ENCODE data around the gene MOB3B. TPM values are rescaled to one million over a fixed set of nuclear protein-coding genes. Genes with fewer than 3 reads are reported as not detected.

MOB3B gene
- total RNA-seq, 3 donors from 2014 or later, result 12.8 to 19.3 (median 13.1) TPM

DNA sequence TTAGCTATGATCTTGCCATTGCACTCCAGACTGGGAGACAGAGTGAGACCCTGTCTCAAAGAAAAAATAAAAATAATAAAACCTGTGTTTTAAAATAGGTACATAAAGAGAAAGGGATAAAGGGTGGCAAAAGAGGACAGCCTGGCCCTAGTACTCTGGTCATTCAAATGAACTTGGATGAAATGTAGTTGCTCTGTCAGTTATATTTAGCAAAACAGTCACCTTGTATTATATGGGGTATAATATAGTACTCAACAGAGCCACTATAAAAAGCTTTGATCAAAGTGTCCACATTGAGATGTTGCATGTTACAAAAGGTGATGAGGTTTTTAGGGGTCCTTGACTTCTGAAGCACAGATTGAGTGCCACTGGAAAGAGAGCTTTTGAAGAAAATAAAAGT, 171.6 kb downstream of the MOB3B start:
- Histone ChIP-seq H3K27ac (no peak overlapping the region), H3K4me3 (no peak overlapping the region), H3K9me3 (no peaks in the 10 kb centered on the region), H3K4me1 (no peaks in the 10 kb centered on the region), H3K27me3 (no peaks in the 10 kb centered on the region), H3K36me3 (no peaks in the 10 kb centered on the region)
- DNase-seq (ENCODE audit: low spot score in 2 of 2), result no peak
- TF ChIP-seq POLR2AphosphoS5 (IDR thresholded peaks at IDR 0.05), result no peak
- TF ChIP-seq, protein P1, sequence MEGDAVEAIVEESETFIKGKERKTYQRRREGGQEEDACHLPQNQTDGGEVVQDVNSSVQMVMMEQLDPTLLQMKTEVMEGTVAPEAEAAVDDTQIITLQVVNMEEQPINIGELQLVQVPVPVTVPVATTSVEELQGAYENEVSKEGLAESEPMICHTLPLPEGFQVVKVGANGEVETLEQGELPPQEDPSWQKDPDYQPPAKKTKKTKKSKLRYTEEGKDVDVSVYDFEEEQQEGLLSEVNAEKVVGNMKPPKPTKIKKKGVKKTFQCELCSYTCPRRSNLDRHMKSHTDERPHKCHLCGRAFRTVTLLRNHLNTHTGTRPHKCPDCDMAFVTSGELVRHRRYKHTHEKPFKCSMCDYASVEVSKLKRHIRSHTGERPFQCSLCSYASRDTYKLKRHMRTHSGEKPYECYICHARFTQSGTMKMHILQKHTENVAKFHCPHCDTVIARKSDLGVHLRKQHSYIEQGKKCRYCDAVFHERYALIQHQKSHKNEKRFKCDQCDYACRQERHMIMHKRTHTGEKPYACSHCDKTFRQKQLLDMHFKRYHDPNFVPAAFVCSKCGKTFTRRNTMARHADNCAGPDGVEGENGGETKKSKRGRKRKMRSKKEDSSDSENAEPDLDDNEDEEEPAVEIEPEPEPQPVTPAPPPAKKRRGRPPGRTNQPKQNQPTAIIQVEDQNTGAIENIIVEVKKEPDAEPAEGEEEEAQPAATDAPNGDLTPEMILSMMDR (IDR thresholded peaks at IDR 0.05), result no peak
- no peak for TF ChIP-seq POLR2A (IDR thresholded peaks at IDR 0.05)
- intact Hi-C loops (cut with DNase I; ENCODE audit: low total_unique reads), result no loop called here

DNA sequence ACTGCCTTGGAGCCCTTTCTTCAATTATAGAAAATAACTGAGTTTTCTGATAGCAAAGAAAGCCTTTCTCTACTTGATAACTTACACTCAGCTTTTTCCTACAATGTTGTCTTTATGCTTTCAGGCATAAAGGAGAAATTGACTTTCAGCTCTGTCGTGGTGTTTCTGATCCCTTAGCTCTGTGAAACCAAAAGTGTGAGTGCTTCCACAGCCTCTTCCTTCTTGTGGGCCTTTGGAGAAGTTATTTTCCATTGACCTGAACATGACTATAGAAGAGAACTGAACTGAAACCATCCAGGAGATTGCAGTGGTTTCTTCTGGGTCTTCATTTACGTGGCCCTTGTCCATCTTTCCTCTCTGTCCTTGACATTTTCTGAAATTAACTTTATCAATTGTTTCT, 173.2 kb downstream of the MOB3B start:
- DNase-seq (ENCODE audit: low spot score in 2 of 2), result no peak
- TF ChIP-seq, protein P1 (IDR thresholded peaks at IDR 0.05), result no peak
- TF ChIP-seq POLR2AphosphoS5 (IDR thresholded peaks at IDR 0.05) (no peak), POLR2A (IDR thresholded peaks at IDR 0.05) (no peak)

DNA sequence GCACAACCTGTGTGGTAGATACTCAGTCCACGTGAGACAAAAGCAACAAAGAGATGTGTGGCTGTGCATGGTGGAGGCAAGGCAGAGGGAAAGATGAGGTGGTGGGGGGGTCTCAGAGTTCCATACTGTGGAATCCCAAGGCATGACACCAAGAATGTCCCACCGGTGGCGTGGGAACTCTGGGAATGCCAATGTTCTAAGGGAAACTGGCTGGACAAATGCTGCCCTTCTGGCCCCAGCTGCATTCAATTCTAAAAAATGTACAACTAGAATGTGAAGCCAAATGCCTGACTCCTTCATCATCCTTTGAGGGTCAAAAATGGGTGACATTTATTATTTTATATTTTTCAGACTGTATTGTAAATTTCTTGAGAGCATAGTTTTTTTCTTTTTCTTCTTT, 174.4 kb downstream of the MOB3B start:
- TF ChIP-seq, protein P1 (IDR thresholded peaks at IDR 0.05), result no peak
- no peak for DNase-seq (ENCODE audit: low spot score in 2 of 2)
- H3K4me1 ChIP-seq, result no peaks in the 10 kb centered on the region
- intact Hi-C loops (cut with DNase I; ENCODE audit: low total_unique reads), result no loop called here
- no peaks in the 10 kb centered on the region for H3K9me3 ChIP-seq
- H3K27ac ChIP-seq, result no peak overlapping the region
- no peaks in the 10 kb centered on the region for H3K36me3 ChIP-seq
- no peaks in the 10 kb centered on the region for H3K27me3 ChIP-seq
- no peak overlapping the region for H3K4me3 ChIP-seq

More for the DNA sequence above, 173.2 kb downstream of the MOB3B start:
- intact Hi-C loops (cut with DNase I; ENCODE audit: low total_unique reads), result no loop called here
- Histone ChIP-seq H3K36me3 (no peaks in the 10 kb centered on the region), H3K9me3 (no peaks in the 10 kb centered on the region), H3K27me3 (no peaks in the 10 kb centered on the region), H3K27ac (no peak overlapping the region), H3K4me3 (no peak overlapping the region), H3K4me1 (no peaks in the 10 kb centered on the region)

DNA sequence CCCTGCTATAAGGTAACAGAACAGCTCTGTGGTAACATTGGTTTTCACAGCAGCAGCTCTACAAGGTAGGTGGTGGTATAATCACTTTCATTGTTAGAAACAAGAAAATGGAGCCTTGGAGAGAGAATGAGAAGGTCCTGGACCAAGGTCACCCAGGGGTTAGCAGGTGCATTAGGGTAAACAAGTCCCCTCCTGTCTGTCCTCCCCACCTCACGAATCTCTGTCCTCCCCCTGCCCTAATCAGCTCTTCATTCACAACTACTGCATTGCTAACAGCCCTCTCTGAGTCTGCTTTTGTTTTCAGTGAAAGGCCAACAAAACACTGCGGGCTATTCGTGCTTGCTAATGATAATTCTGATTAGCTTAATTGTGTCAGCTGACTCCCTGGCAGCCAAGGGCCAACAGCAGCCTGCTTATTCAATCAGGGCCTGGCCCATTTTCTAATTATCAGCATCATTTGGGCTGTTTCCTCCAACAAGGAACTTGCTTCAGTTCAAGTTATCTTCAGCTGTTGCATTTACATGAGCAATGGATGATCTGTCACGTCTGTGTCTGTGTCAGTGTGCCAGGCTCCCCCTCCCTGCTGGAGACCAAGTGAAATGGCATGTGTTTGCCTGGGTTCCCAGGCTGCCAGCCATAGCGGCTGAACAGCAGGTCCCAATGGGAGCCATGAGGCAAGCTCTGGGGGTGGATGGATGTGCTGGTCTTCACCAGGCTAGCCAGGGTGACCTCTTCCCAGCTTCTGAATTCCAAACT, 176.0 kb downstream of the MOB3B start:
- peak overlapping the region in 1 of 2 donors; percentile 5 for H3K27ac ChIP-seq
- DNase-seq (ENCODE audit: low spot score in 2 of 2), result no peak
- H3K27me3 ChIP-seq, result no peaks in the 10 kb centered on the region
- intact Hi-C loops (cut with DNase I; ENCODE audit: low total_unique reads), result no loop called here
- no peaks in the 10 kb centered on the region for H3K4me1 ChIP-seq
- TF ChIP-seq POLR2AphosphoS5 (IDR thresholded peaks at IDR 0.05) (no peak), POLR2A (IDR thresholded peaks at IDR 0.05) (no peak)
- TF ChIP-seq, protein P1 (IDR thresholded peaks at IDR 0.05), result no peak
- H3K36me3 ChIP-seq, result no peaks in the 10 kb centered on the region
- H3K9me3 ChIP-seq, result no peaks in the 10 kb centered on the region
- H3K4me3 ChIP-seq, result no peak overlapping the region

DNA sequence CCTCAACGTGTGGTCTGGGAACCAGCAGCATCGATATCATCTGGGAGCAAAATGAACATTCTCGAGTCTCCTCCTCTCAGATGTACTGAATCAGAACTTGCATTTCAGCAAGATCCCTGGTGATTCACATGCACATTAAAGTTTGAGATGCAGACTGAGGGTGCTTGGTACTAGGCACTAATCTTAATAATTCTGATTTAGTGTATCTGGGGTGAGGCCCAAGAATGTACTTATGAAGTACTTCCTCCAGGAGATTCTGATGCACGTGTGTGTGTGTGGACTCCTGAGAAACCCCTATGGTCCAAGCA, 176.5 kb downstream of the MOB3B start:
- Histone ChIP-seq H3K27me3 (no peaks in the 10 kb centered on the region), H3K36me3 (no peaks in the 10 kb centered on the region), H3K9me3 (no peaks in the 10 kb centered on the region), H3K27ac (no peak overlapping the region), H3K4me3 (no peak overlapping the region), H3K4me1 (no peaks in the 10 kb centered on the region)
- DNase-seq (ENCODE audit: low spot score in 2 of 2), result no peak
- TF ChIP-seq POLR2A (IDR thresholded peaks at IDR 0.05), result no peak
- TF ChIP-seq, protein P1 (IDR thresholded peaks at IDR 0.05), result no peak
- no peak for TF ChIP-seq POLR2AphosphoS5 (IDR thresholded peaks at IDR 0.05)
- intact Hi-C loops (cut with DNase I; ENCODE audit: low total_unique reads), result no loop called here
